Esophagus muscularis mucosa (tissue), 4 donors: ENCODE data around the gene DHX16. TPM values are rescaled to one million over a fixed set of nuclear protein-coding genes. Genes with fewer than 3 reads are reported as not detected.

ENCODE experiments used
- DNase-seq: peaks from one replicate; pipeline ENCODE4 v3.0.0-alpha.2; 2017; ENCODE audit errors: extremely low spot score
- H3K27ac ChIP-seq, 4 donors: fragments of 200-600 bp; sonication (generic); replicated peaks in 1 of 4; 1 replicate in 3 of 4; 2 replicates in 1 of 4; pipeline ENCODE4 v1.5.1; 2016 to 2019; ENCODE audit warnings: mild to moderate bottlenecking in 1 of 4
- H3K27me3 ChIP-seq, 4 donors: fragments of 200-600 bp; sonication (generic); one replicate each; pipeline versions ENCODE4 v1.5.1 to v1.6.0; 2016 to 2019
- H3K36me3 ChIP-seq, 4 donors: fragments of 200-600 bp; sonication (generic); one replicate each; pipeline ENCODE4 v1.5.1; 2016 to 2019
- H3K4me1 ChIP-seq, 4 donors: fragments of 200-600 bp; sonication (generic); one replicate each; pipeline ENCODE4 v1.5.1; 2016 to 2019
- H3K4me3 ChIP-seq, 4 donors: fragments of 200-600 bp; sonication (generic); 1 replicate in 2 of 4; 2 replicates in 2 of 4; pipeline ENCODE4 v1.5.1; 2016 to 2019; ENCODE audit warnings: mild to moderate bottlenecking in 4 of 4, moderate library complexity in 1 of 4
- H3K9me3 ChIP-seq, 4 donors: fragments of 200-600 bp; sonication (generic); 1 replicate in 3 of 4; 2 replicates in 1 of 4; pipeline ENCODE4 v1.5.1; 2016 to 2019
- CTCF ChIP-seq, 3 experiments: fragments of 200-600 bp in 2 of 3; fragments of 450-650 bp in 1 of 3; sonication (generic) in 2 of 3; IDR thresholded peaks; one replicate each; pipeline ENCODE4 v1.5.1; 2017 to 2019; ENCODE audit warnings: antibody characterized with exemption in 3 of 3, mild to moderate bottlenecking in 2 of 3, moderate library complexity in 1 of 3
- EP300 ChIP-seq: sonication (generic); formaldehyde crosslinking; IDR thresholded peaks from one replicate; pipeline ENCODE4 v1.6.1; 2017; ENCODE audit warnings: antibody characterized with exemption
- POLR2A ChIP-seq: fragments of 450-650 bp; IDR thresholded peaks from one replicate; pipeline ENCODE4 v1.6.1; 2017; ENCODE audit warnings: antibody characterized with exemption, moderate library complexity, mild to moderate bottlenecking, low read depth
- POLR2AphosphoS5 ChIP-seq, 2 donors: sonication (generic); formaldehyde crosslinking; IDR thresholded peaks; one replicate each; pipeline ENCODE4 v1.6.1; 2017; ENCODE audit warnings: antibody characterized with exemption in 2 of 2
- WGBS: methylation state at CpG from one replicate; pipeline ENCODE4 v1.1.5; 2018; 5-methylcytosine and 5-hydroxymethylcytosine counted together
- intact Hi-C: fragments of 100-400 bp; cut with DNase I; formaldehyde crosslinking; loops from one replicate; pipeline ENCODE4 v1.15.1; 2023
- total RNA-seq, 4 donors: library from RNA; depleted of rRNA; stranded (reverse); fragments of >200 nt; gene quantifications; one replicate each; pipeline versions ENCODE4 v1.1.0 to v1.2.1, GENCODE V29; 2016

DHX16 gene
- total RNA-seq, 4 donors from 2014 or later, result 20.3 to 41.1 (median 31.1) TPM

DNA sequence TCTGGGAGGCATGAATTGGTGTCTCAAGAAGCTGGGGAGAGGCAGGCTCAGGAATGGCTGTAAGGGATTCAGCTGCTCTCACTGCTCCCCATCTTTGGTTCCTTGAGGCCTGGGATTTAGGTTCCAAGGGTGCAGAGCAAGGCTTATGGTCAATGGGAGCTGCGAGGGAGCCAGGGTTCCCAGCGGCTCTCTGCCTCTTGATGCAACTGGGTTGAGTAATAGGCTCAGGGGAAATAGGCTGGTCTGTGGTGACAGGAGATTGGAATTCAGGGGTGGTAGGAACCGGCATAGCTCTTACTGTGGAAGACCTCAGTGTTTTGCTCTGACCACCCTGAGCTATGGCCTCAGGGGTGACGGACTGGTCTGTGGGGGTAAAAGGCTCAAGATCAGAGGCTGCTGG, 31.0 kb upstream of the DHX16 start:
- no peaks in the 10 kb centered on the region for H3K27me3 ChIP-seq
- WGBS, result 91% methylated on average over 4 of the region's 4 CpGs
- H3K9me3 ChIP-seq, result no peaks in the 10 kb centered on the region
- H3K36me3 ChIP-seq, result peaks cover 13 to 93% (median 71%) of the 10 kb centered on the region in 4 donors
- intact Hi-C loops, result no loop called here
- no peak overlapping the region for H3K27ac ChIP-seq
- TF ChIP-seq POLR2A (no peak), EP300 (no peak), CTCF (IDR thresholded peaks at IDR 0.05) (no peak), POLR2AphosphoS5 (IDR thresholded peaks at IDR 0.05) (no peak)
- peaks cover 0 to 3% (median 0%) of the 10 kb centered on the region in 4 donors for H3K4me1 ChIP-seq
- DNase-seq, result no peak
- no peak overlapping the region for H3K4me3 ChIP-seq

DNA sequence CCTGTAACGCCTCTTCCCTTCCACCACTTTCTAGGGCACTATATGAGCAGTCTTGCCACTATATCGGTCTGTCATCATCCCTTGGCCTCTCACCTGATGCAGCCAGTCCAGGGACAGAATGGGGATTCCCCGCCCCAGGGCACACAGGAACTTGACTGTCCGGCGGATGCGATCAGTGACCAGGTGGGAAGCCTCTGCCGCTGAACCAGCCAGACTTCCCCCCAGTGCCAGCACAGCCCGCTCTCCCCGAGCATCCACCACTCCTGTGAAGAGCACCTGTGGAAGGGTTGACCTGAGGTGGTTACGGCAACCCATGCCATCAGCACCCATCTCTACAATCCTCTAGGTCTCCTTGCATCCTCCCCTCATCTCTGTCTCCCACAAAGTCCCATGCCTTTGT, 30.2 kb upstream of the DHX16 start:
- Histone ChIP-seq H3K36me3 (peaks cover 12 to 87% (median 65%) of the 10 kb centered on the region in 4 donors), H3K27me3 (no peaks in the 10 kb centered on the region), H3K4me1 (peaks cover 0 to 3% (median 0%) of the 10 kb centered on the region in 4 donors), H3K4me3 (no peak overlapping the region), H3K9me3 (no peaks in the 10 kb centered on the region), H3K27ac (no peak overlapping the region)
- DNase-seq, result no peak
- TF ChIP-seq EP300 (no peak), POLR2AphosphoS5 (IDR thresholded peaks at IDR 0.05) (no peak), CTCF (IDR thresholded peaks at IDR 0.05) (no peak), POLR2A (no peak)
- intact Hi-C loops, result no loop called here
- 99% methylated on average over 10 of the region's 10 CpGs for WGBS

GRCh38 chr6:30700340-30700739, 27.5 kb upstream of the DHX16 start:
- WGBS, result 62% methylated on average over 4 of the region's 4 CpGs
- intact Hi-C loops, result no loop called here
- H3K36me3 ChIP-seq, result peaks cover 6 to 62% (median 43%) of the 10 kb centered on the region in 4 donors
- H3K4me3 ChIP-seq, result no peak overlapping the region
- TF ChIP-seq CTCF (IDR thresholded peaks at IDR 0.05) (no peak), POLR2A (no peak), EP300 (no peak), POLR2AphosphoS5 (IDR thresholded peaks at IDR 0.05) (no peak)
- H3K4me1 ChIP-seq, result peaks cover 0 to 7% (median 3%) of the 10 kb centered on the region in 4 donors
- no peaks in the 10 kb centered on the region for H3K27me3 ChIP-seq
- DNase-seq, result no peak
- H3K27ac ChIP-seq, result no peak overlapping the region
- no peaks in the 10 kb centered on the region for H3K9me3 ChIP-seq

DNA sequence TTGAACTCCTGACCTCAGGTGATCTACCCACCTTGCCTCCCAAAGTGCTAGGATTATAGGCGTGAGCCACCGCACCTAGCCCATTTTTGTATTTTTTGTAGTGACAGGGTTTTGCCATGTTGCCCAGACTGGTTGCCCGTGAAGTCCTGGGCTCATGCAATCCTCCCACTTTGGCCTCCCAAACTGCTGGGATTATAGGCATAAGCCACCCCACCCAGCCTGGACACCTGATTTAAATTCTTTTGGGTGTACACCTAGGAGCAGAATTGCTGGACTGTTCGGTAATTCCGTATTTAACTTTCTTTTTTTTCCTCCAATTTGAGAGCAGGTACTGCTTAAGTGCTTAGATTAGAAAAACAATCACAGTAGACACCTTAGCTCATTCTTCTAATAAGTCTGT, 23.6 kb upstream of the DHX16 start:
- Histone ChIP-seq H3K4me3 (no peak overlapping the region), H3K36me3 (peaks cover 0 to 24% (median 12%) of the 10 kb centered on the region in 4 donors), H3K27ac (no peak overlapping the region), H3K4me1 (peaks cover 2 to 16% (median 8%) of the 10 kb centered on the region in 4 donors), H3K27me3 (no peaks in the 10 kb centered on the region), H3K9me3 (no peaks in the 10 kb centered on the region)
- WGBS, result 95% methylated on average over 5 of the region's 5 CpGs
- DNase-seq, result no peak
- TF ChIP-seq POLR2AphosphoS5 (IDR thresholded peaks at IDR 0.05) (no peak), CTCF (IDR thresholded peaks at IDR 0.05) (no peak), POLR2A (no peak), EP300 (no peak)
- intact Hi-C loops, result no loop called here

GRCh38 chr6:30691208-30691847, 18.5 kb upstream of the DHX16 start:
- WGBS, result 12% methylated on average over 8 of the region's 8 CpGs
- Histone ChIP-seq H3K27ac (peak overlapping the region; percentile 95 to 99 (median 97)), H3K36me3 (no peaks in the 10 kb centered on the region), H3K9me3 (no peaks in the 10 kb centered on the region), H3K4me1 (peaks cover 32 to 55% (median 45%) of the 10 kb centered on the region in 4 donors), H3K4me3 (peak overlapping the region; percentile 70 to 77 (median 72)), H3K27me3 (no peaks in the 10 kb centered on the region)
- intact Hi-C loops, result no loop called here
- no peak for DNase-seq
- TF ChIP-seq POLR2AphosphoS5 (IDR thresholded peaks at IDR 0.05), result no peak
- no peak for TF ChIP-seq POLR2A
- TF ChIP-seq EP300, result no peak
- no peak for TF ChIP-seq CTCF (IDR thresholded peaks at IDR 0.05)
